NCI-H69 (cell line): ENCODE measurements around the gene NFATC1.
A peak's percentile ranks its signal among the peaks of the same experiment; 100 is the strongest.
"Not testable (repeated sequence)": the region's sequence is repeated elsewhere in the genome, so short reads cannot be mapped to it uniquely, and the experiment has no call there.

ENCODE experiments used
- DNase-seq: peaks from one replicate; lab custom pipeline; 2025; lab: John Stamatoyannopoulos, UW

NFATC1 gene

GRCh38 chr18:79490626-79491041 is 94.9 kb downstream of the NFATC1 start:
- no peak for DNase-seq

DNA sequence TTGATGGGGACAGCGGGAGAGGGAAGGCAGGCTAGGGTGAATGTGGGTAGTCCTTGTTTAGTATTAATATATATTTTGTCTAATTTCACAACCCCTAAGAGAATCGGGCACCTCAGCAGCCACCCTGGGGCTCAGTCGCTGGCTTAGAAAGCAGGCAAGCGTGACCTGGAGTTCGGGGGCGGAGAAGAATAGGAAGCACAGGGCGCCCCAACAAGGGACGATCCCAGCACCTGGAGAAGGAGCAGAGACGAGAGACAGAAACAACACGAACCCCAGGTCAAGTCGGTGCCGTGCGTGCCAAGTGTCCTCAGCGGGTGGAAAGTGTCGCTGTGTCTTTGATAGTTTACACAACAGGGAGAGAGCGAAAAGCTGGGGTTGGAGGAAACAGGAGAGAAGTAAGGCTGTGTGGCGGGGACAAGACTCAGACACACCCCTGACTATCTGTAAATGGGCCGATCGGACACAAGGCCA is 95.4 kb downstream of the NFATC1 start:
- DNase-seq = no peak

- no peak for DNase-seq
Observed at GRCh38 chr18:79493211-79493800, 97.6 kb downstream of the NFATC1 start.

DNA sequence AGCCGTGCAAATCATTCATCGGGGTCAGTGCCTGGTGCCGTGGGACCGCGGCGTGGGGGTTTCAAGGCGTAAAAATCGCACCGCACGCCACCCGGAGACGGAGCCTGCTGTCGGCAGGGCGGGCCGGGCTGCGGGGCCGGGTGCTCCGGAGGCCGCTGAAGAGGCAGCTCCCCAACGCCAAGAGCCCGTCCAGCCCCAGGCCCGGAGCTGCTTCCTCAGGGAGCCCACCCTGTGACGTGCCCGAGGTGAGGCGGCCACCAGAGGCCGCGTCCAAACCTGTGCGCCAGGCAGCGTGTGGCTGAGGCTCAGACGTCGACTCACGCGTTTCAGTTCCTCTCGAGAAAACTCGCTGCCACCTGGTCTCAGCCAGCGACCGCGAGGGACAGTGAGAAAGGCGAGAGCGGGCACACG is 98.1 kb downstream of the NFATC1 start:
- DNase-seq = no peak

GRCh38 chr18:79494936-79495335 is 99.2 kb downstream of the NFATC1 start:
- DNase-seq = no peak

DNA sequence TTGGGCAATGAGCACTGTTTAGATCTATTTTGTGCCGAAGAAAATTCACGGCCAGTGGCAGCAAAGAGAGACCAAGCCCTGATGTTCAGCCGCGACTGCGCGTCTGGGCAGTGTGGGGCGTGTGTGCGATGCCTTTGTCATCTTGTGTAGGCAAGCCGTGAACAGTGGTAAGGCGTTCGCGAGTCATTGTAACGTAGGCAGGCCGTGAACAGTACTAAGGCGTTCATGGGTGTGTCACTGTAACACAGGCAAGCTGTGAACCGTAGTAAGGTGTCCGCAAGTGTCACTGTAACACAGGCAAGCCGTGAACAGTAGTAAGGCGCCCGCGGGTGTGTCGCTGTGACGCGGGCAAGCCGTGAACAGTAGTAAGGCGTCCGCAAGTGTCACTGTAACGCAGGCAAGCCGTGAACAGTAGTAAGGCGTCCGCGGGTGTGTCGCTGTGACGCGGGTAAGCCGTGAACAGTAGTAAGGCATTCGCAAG is 99.9 kb downstream of the NFATC1 start:
- DNase-seq = no peak

DNA sequence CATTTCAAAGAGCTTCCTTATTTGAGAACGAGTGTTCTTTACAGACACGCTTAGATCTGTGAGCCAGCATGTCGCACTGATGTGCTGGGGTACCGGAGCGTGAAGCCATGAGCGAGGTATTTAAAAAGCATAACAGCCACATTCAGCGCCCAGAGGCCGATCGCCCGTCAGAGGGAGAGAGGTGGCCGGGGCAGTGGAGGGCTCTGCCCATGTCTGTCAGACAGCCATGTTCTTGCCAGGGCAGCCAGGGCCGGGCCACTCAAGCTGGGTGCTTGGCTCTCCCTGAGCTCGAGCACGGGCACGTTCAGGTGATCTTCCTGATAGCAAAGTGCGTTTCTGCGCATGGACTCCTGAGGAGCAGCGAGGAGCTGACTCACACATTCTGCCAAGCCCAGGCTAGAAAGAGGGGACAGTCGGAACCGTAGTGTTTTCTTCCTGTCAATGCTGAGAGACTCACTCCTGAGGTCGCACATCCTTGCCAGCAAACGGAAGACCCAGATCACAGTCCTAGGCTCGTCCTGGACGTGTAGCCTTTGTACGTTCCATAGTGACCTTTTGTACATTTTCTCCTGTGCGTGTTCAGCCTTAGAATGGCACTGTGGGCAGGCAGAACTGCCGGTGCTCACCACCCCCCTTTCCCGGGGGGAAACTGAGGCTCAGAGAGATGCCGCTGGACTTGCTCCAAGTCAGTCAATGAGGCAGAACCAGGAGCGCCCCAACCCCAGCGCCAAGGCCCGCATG is 100.7 kb downstream of the NFATC1 start:
- DNase-seq = no peak

GRCh38 chr18:79496978-79497637 is 101.4 kb downstream of the NFATC1 start:
- DNase-seq = peak; percentile 78

- no peak for DNase-seq
Observed at GRCh38 chr18:79497638-79498081, 101.9 kb downstream of the NFATC1 start.

GRCh38 chr18:79498662-79499061 is 102.9 kb downstream of the NFATC1 start:
- DNase-seq = no peak

- no peak for DNase-seq
Observed at GRCh38 chr18:79501006-79501405, 105.3 kb downstream of the NFATC1 start.

- DNase-seq = no peak
Observed at GRCh38 chr18:79502782-79503181, 107.1 kb downstream of the NFATC1 start.

GRCh38 chr18:79503406-79503805 is 107.7 kb downstream of the NFATC1 start:
- no peak for DNase-seq

DNA sequence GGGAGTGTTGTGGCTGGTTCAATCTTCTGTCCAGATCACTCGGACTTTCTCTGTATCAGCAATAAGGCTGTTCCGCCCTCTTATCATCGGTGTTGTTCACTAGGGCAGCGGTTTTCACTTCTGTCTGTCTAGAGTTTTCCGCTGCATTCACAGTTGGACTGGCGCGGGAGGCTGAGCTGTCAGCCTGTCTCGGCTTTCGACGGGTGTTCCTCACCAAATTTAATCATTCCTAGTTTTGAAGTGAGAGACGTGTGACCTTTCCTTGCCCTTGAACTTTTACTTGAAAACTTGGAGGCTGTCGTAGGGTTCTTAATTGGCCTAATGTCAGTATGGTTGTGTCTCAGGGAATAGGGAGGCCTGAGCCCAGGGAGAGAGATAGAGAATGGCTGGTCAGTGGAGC is 108.3 kb downstream of the NFATC1 start:
- DNase-seq = no peak

DNA sequence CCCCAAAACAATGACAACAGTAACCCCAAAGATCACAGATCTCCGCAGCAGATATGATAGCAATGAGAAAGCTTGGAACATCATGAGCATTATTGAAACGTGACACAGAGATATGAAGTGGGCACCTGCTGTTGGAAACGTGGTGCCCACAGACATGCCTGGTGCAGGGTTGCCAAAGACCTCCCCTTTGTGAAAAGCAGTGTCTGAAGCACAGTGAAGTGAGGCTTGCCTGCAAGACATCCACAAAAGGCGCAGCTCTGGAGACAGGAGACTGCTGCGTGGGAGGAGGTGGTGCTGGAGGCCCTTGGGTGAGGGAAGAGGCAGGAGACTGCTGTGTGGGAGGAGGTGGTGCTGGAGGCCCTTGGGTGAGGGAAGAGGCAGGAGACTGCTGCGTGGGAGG is 108.8 kb downstream of the NFATC1 start:
- DNase-seq = not testable (repeated sequence)

DNA sequence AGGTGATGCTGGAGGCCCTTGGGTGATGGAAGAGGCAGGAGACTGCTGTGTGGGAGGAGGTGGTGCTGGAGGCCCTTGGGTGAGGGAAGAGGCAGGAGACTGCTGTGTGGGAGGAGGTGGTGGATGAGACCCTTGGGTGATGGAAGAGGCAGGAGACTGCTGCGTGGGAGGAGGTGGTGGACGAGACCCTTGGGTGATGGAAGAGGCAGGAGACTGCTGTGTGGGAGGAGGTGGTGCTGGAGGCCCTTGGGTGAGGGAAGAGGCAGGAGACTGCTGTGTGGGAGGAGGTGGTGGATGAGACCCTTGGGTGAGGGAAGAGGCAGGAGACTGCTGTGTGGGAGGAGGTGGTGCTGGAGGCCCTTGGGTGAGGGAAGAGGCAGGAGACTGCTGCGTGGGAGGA is 109.7 kb downstream of the NFATC1 start:
- not testable (repeated sequence) for DNase-seq

- no peak for DNase-seq
Observed at GRCh38 chr18:79506191-79507075, 110.7 kb downstream of the NFATC1 start.

- no peak for DNase-seq
Observed at GRCh38 chr18:79507076-79507545, 111.4 kb downstream of the NFATC1 start.

DNA sequence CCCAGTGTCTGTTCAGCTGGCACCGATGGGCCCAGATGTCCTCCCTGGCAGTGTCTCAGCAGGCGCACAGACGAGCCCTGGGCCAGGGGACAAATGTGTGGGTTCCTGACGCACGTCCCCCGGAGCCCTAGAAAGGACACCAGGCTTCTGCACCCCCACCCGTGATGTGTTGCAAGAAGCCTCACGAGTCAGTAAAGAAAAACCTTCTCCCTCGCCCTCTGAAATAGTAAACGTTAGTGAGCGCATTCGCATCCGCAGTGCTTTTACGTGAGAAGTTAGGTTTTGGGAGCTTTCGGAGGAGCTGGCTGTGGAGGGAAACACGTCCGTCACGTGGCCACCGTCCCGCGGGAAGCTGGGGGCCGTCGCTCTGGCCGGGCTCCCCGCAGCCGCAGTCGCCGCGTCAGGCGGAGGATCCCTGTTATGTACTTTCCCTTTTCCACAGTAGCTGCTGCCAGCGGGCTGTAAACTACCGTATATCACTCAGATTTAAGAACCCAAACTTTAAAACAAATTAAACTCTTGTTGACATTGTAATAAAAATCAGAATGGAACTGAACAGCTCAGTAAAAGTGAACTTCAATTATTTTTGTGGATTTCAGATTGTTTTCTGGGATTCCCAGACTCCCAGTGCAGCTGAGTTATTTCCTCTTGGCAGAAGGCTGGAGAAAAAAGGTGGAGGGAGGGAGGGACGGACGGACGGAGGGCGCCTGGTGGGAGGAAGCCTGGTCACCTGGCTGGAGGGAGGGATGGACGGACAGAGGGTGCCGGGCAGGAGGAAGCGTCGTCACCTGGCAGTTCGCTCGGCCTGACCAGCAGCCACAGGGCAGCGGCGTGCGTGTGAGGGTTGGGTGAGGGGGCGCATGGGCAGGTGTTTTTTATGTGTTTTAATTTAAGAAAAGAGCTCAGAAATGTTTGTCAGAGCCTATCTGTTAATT is 112.1 kb downstream of the NFATC1 start:
- peak; percentile 17 for DNase-seq
